Activated CD8-positive, alpha-beta T cell treated with anti-CD3 and anti-CD28 coated beads for 36 hours (primary cell): ENCODE results near the gene MTA1. TPM values are rescaled to one million over a fixed set of nuclear protein-coding genes. Genes with fewer than 3 reads are reported as not detected.

Source experiments
- ATAC-seq: fragments of 200-7000 bp; cut with Tn5 transposase; one replicate; pipeline ENCODE4 v1.10.0; 2021; ENCODE audit warnings: mild to moderate bottlenecking, moderate library complexity
- CTCF ChIA-PET: fragments of 350-600 bp; sonication (Branson Sonifier 250); formaldehyde crosslinking; loops from one replicate; lab custom pipeline; 2021; ENCODE audit warnings: antibody characterized with exemption; lab: Charles Lee
- POLR2A ChIA-PET: fragments of 350-600 bp; sonication (Branson Sonifier 250); formaldehyde crosslinking; loops from one replicate; lab custom pipeline; 2021; ENCODE audit warnings: antibody characterized with exemption; lab: Charles Lee
- DNase-seq: peaks from one replicate; pipeline ENCODE4 v3.0.0-alpha.2; 2020
- H3K27ac Mint-ChIP-seq: one replicate; pipeline ENCODE4 v1.8.0; 2021; ENCODE audit warnings: mild to moderate bottlenecking, mixed read lengths
- H3K27me3 Mint-ChIP-seq: one replicate; pipeline ENCODE4 v1.8.0; 2021; ENCODE audit warnings: mixed read lengths
- H3K36me3 Mint-ChIP-seq: one replicate; pipeline ENCODE4 v1.8.0; 2021; ENCODE audit warnings: low read depth, mixed read lengths
- H3K4me1 Mint-ChIP-seq: one replicate; pipeline ENCODE4 v1.8.0; 2021; ENCODE audit warnings: low read depth, mixed read lengths
- H3K4me3 Mint-ChIP-seq: one replicate; pipeline ENCODE4 v1.8.0; 2021; ENCODE audit warnings: mild to moderate bottlenecking, moderate library complexity, mixed read lengths
- H3K9me3 Mint-ChIP-seq: one replicate; pipeline ENCODE4 v1.8.0; 2021; ENCODE audit warnings: mixed read lengths
- CTCF ChIP-seq: fragments of 200-600 bp; IDR thresholded peaks from one replicate; pipeline ENCODE4 v1.8.0; 2022; ENCODE audit warnings: antibody characterized with exemption, mild to moderate bottlenecking
- intact Hi-C: fragments of 100-400 bp; cut with micrococcal nuclease; formaldehyde crosslinking; loops from one replicate; pipeline ENCODE4 v1.10.0; 2022
- total RNA-seq, 2 experiments: library from RNA; stranded (reverse); gene quantifications; one replicate each; pipeline ENCODE4 v1.2.3, GENCODE V29; 2021

Gene MTA1
- total RNA-seq, 2 experiments from 2014 or later, result 133 to 140 TPM

GRCh38 chr14:105397350-105397931 is 22.2 kb upstream of the MTA1 start:
- peak overlapping the region; percentile 64 for H3K4me3 Mint-ChIP-seq
- no peaks in the 10 kb centered on the region for H3K27me3 Mint-ChIP-seq
- ChIA-PET POLR2A (interaction anchor here (0.6 to 3.0 kb wide), 6 partner anchors 8 to 94 kb away, joined by 3 to 14 read pairs (median 3); no protein-coding TSS in a partner anchor), CTCF (interaction anchor here (0.8 to 1.3 kb wide), 3 partner anchors 16 to 83 kb away, joined by 3 to 4 read pairs (median 3); no protein-coding TSS in a partner anchor)
- no peak for ATAC-seq
- no peak for TF ChIP-seq CTCF
- intact Hi-C loops, result no loop called here
- peaks cover 31% of the 10 kb centered on the region for H3K36me3 Mint-ChIP-seq
- H3K9me3 Mint-ChIP-seq, result peaks cover 13% of the 10 kb centered on the region
- H3K4me1 Mint-ChIP-seq, result peaks cover 19% of the 10 kb centered on the region
- H3K27ac Mint-ChIP-seq, result peak overlapping the region; percentile 90
- DNase-seq, result no peak

GRCh38 chr14:105398044-105398725 is 21.4 kb upstream of the MTA1 start, which contains the start of gene TEX22:
TEX22 (plus strand) TSS chr14:105398538; CDS start chr14:105399341, 803 bp downstream.
- no peaks in the 10 kb centered on the region for H3K27me3 Mint-ChIP-seq
- POLR2A ChIA-PET, result interaction anchor here (0.7 to 3.0 kb wide), 6 partner anchors 8 to 646 kb away, joined by 3 to 14 read pairs (median 4); no protein-coding TSS in a partner anchor
- intact Hi-C loops, result no loop called here
- CTCF ChIA-PET, result interaction anchor here (0.8 to 1.2 kb wide), 2 partner anchors 82 to 95 kb away, joined by 3 read pairs; no protein-coding TSS in a partner anchor
- H3K4me3 Mint-ChIP-seq, result peak within 1 kb of the TSS; percentile 91
- peaks cover 31% of the 10 kb centered on the region for H3K36me3 Mint-ChIP-seq
- peaks cover 13% of the 10 kb centered on the region for H3K9me3 Mint-ChIP-seq
- peak; percentile 94 for ATAC-seq
- TF ChIP-seq CTCF, result no peak
- DNase-seq, result peak; percentile 95
- peaks cover 23% of the 10 kb centered on the region for H3K4me1 Mint-ChIP-seq
- peak within 1 kb of the TSS; percentile 92 for H3K27ac Mint-ChIP-seq

GRCh38 chr14:105398726-105399465 is 20.7 kb upstream of the MTA1 start:
- peaks cover 24% of the 10 kb centered on the region for H3K4me1 Mint-ChIP-seq
- intact Hi-C loops, result no loop called here
- H3K4me3 Mint-ChIP-seq, result peak overlapping the region; percentile 91
- ChIA-PET CTCF (interaction anchor here (1.0 to 1.5 kb wide), 4 partner anchors 28 to 94 kb away, joined by 3 to 5 read pairs (median 3); no protein-coding TSS in a partner anchor), POLR2A (interaction anchor here (0.6 to 3.0 kb wide), 6 partner anchors 9 to 711 kb away, joined by 3 to 14 read pairs (median 4); no protein-coding TSS in a partner anchor)
- peaks cover 13% of the 10 kb centered on the region for H3K9me3 Mint-ChIP-seq
- no peaks in the 10 kb centered on the region for H3K27me3 Mint-ChIP-seq
- no peak for TF ChIP-seq CTCF
- peaks cover 31% of the 10 kb centered on the region for H3K36me3 Mint-ChIP-seq
- H3K27ac Mint-ChIP-seq, result peak overlapping the region; percentile 92
- ATAC-seq (peak; percentile 47), DNase-seq (peak; percentile 53)

GRCh38 chr14:105399466-105399775 is 20.2 kb upstream of the MTA1 start:
- ATAC-seq (no peak), DNase-seq (no peak)
- Mint-ChIP-seq H3K9me3 (peaks cover 13% of the 10 kb centered on the region), H3K4me3 (peak overlapping the region; percentile 91), H3K36me3 (peaks cover 31% of the 10 kb centered on the region), H3K27me3 (no peaks in the 10 kb centered on the region), H3K27ac (peak overlapping the region; percentile 92), H3K4me1 (peaks cover 29% of the 10 kb centered on the region)
- ChIA-PET CTCF (interaction anchor here (1.0 to 1.5 kb wide), 4 partner anchors 28 to 93 kb away, joined by 3 to 5 read pairs (median 3); no protein-coding TSS in a partner anchor), POLR2A (interaction anchor here (1.0 to 3.0 kb wide), 5 partner anchors 9 to 82 kb away, joined by 3 to 14 read pairs (median 4); no protein-coding TSS in a partner anchor)
- TF ChIP-seq CTCF, result no peak
- intact Hi-C loops, result no loop called here
